Dendritic cell treated with granulocyte-macrophage colony-stimulating factor and Interleukin-4, amounts not matched to agents 40 ng/mL and 50 ng/mL, for 4 days (primary cell): ENCODE results near the gene KRTAP5-8.
"Not testable (repeated sequence)": the region's sequence is repeated elsewhere in the genome, so short reads cannot be mapped to it uniquely, and the experiment has no call there.

Source experiments
- H3K27ac Mint-ChIP-seq: one replicate; pipeline ENCODE4 v1.8.0; 2022; ENCODE audit warnings: mild to moderate bottlenecking, mixed read lengths
- H3K27me3 Mint-ChIP-seq: one replicate; pipeline ENCODE4 v1.8.0; 2022; ENCODE audit warnings: mild to moderate bottlenecking, mixed read lengths
- H3K36me3 Mint-ChIP-seq: one replicate; pipeline ENCODE4 v1.8.0; 2022; ENCODE audit warnings: low read depth, mixed read lengths
- H3K4me1 Mint-ChIP-seq: one replicate; pipeline ENCODE4 v1.8.0; 2022; ENCODE audit warnings: low read depth, mixed read lengths
- H3K4me3 Mint-ChIP-seq: one replicate; pipeline ENCODE4 v1.8.0; 2022; ENCODE audit warnings: mild to moderate bottlenecking, moderate library complexity, mixed read lengths
- H3K9me3 Mint-ChIP-seq: one replicate; pipeline ENCODE4 v1.8.0; 2022; ENCODE audit warnings: mixed read lengths
- intact Hi-C: fragments of 100-400 bp; cut with micrococcal nuclease; formaldehyde crosslinking; loops from one replicate; pipeline ENCODE4 v1.15.0; 2022

Gene KRTAP5-8

DNA sequence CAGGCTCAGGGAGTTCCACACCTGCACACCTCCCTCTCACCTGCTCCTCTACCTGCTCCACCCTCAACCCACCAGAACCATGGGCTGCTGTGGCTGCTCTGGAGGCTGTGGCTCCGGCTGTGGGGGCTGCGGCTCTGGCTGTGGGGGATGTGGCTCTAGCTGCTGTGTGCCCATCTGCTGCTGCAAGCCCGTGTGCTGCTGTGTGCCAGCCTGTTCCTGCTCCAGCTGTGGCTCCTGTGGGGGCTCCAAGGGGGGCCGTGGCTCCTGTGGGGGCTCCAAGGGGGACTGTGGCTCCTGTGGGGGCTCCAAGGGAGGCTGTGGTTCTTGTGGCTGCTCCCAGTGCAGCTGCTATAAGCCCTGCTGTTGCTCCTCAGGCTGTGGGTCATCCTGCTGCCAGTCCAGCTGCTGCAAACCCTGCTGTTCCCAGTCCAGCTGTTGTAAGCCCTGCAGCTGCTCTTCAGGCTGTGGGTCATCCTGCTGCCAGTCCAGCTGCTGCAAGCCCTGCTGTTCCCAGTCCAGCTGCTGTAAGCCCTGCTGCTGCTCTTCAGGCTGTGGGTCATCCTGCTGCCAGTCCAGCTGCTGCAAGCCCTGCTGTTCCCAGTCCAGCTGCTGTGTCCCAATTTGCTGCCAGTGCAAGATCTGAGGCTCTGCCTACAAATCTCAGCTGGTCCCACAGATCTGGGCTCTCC is at the start of gene KRTAP5-8:
Gene KRTAP5-8 (plus strand): TSS at position 49 of the 689 bp plus-strand sequence. CDS start 31 bp downstream, at position 80.
- H3K4me3 Mint-ChIP-seq, intact Hi-C loops, H3K36me3 Mint-ChIP-seq, H3K27ac Mint-ChIP-seq, H3K27me3 Mint-ChIP-seq, H3K4me1 Mint-ChIP-seq: not testable (repeated sequence)
- H3K9me3 Mint-ChIP-seq: peaks cover 16% of the 10 kb centered on the region

DNA sequence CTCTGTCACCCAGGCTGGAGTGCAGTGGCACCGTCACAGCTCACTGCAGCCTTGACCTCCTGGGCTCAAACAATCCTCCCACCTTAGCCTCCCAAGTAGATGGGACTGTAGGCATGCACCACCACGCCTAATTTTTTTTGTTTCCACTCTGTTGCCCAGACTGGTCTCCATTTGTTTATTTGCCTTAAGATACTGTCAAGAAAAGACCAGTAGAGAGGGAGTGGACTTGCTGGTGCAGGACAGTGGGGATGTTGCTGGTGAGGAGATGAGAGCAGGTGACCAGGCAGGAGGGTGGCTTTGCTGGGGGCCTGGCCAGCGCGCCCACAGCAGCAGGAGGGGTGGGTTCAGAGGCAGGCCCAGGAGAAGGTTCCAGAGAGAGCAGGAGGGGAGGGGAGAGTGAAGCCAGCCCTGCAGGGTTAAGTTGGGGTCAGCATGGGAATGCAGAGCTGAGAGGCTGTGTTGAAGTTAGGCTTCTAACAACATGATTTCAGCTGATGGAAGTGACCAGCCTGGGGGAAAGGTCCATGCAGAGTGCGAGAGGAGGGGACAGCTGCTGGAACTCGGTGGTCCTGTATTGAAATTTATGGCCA is 49.0 kb upstream of the KRTAP5-8 start:
- Mint-ChIP-seq H3K27me3 (no peaks in the 10 kb centered on the region), H3K9me3 (no peaks in the 10 kb centered on the region), H3K4me3 (no peak overlapping the region), H3K27ac (no peak overlapping the region), H3K4me1 (no peaks in the 10 kb centered on the region), H3K36me3 (peaks cover 96% of the 10 kb centered on the region)
- intact Hi-C loops: no loop called here

DNA sequence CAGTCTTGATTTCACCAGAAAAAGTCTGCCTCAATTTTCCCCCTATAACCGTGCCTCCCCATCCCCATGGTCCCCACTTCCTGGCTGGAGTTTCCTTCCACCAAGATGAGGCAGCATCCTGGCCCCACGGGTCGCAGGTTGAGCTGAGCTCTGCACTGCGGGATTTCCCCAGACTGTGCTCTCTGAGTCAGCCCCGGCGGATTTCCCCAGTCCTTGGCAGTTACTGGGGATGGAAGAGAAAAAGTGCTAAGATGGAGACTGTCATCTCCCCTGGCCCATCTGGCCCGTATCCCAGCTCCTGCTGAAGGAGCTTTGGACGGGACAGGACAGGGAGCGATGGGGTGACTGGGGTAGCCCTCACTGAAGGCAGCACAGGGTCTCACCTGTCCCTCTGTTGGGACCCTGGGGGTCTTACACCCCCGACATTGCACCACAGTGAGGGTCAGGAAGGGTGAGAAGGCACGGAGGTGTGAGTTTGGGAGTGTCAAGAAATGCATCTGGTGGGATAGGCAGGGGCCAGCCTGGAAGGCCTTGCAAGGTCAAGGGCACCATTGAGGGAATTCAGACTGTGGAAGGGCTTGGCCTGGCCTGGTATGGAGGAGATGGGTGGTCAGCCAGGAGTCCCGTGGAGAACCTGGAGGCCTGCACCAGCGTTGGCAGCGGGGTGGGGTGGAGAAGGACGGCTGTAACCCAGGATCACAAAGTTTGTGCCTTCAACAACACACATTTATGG is 48.3 kb upstream of the KRTAP5-8 start:
- Mint-ChIP-seq H3K4me3 (no peak overlapping the region), H3K9me3 (no peaks in the 10 kb centered on the region), H3K36me3 (peaks cover 96% of the 10 kb centered on the region), H3K27me3 (no peaks in the 10 kb centered on the region), H3K27ac (no peak overlapping the region), H3K4me1 (no peaks in the 10 kb centered on the region)
- intact Hi-C loops: no loop called here

DNA sequence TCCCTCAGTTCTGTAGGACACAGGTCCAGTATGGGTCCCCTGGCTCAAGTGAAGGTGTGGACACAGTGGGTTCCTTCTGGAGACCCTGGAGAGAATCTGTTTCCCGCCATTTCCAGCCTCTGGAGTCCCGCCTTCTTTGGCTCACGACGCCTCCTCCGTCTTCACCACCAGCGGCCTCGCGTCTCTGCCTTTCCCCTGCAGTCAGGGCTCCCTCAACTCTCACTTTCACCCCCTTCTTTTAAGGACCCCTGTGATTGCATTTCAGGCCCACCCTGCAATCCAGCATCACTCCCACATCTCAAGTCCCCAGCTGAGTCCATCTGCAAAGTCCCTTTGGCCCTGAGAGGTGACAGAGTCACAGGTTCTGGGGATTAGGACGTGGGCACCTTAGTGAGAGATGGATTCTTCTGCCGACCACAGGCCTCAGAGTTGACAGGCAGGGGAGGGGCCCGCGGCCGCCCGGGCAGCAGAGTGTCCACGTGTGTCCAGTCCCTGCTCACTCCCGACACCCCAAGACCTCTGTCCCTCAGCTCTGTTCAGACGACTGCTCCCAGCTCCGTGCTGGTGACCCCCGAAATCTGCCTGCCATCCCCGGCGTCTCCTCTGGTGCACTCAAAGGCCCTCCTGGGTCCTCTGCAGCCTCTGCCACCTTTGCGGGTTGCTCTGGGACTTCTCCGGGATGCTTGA is 47.6 kb upstream of the KRTAP5-8 start:
- Mint-ChIP-seq H3K27ac (no peak overlapping the region), H3K36me3 (peaks cover 96% of the 10 kb centered on the region), H3K4me1 (no peaks in the 10 kb centered on the region), H3K9me3 (no peaks in the 10 kb centered on the region), H3K27me3 (no peaks in the 10 kb centered on the region), H3K4me3 (no peak overlapping the region)
- intact Hi-C loops: no loop called here

DNA sequence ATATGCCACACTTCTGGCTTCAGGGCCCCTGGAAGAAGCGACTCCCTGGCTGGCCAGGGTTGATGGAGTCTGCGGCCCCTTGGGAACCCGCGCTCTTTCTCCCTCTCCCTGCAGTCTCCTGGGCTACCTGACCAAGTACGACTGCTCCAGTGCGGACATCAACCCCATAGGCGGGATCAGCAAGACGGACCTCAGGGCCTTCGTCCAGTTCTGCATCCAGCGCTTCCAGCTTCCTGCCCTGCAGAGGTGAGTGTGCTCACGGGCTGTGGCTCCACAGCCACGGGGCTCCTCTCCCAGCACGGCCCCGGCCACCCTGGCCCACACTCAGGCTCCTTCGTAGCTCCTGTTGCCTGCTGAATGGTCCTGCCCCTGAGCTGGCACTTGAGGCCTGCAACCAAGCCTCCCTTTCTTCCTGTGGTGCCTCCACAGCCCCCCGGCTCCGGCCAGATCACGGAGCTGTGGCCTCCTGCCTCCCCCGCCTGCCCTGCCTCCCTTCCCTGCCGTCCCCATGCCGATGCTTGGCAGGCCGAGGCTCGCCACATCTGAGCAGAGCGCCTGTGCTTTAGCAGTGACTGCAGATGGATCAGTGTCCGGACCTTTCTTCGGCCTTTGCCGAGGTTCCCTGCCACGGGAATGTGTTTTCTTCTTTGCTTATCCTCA is 47.0 kb upstream of the KRTAP5-8 start:
- peaks cover 96% of the 10 kb centered on the region for H3K36me3 Mint-ChIP-seq
- H3K4me1 Mint-ChIP-seq: no peaks in the 10 kb centered on the region
- H3K27ac Mint-ChIP-seq: no peak overlapping the region
- no peaks in the 10 kb centered on the region for H3K9me3 Mint-ChIP-seq
- H3K27me3 Mint-ChIP-seq: no peaks in the 10 kb centered on the region
- no peak overlapping the region for H3K4me3 Mint-ChIP-seq
- intact Hi-C loops: no loop called here

DNA sequence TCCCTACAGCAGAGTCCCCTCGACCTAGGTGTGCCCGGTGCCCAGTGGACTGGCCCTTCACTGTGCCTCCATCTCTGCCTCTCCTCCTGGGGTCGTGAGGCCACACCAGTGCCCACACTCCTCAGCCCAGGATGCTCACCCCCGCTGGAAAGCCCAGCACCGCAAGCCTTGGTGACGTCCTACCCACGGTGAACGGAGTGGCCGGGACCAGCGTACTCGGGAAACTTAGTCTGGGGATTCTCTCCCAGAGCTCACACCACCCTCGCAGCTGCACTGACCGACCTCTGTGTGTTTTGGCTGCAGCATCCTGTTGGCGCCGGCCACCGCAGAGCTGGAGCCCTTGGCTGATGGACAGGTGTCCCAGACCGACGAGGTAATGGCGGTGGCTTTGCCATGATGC is 46.3 kb upstream of the KRTAP5-8 start:
- no peak overlapping the region for H3K27ac Mint-ChIP-seq
- H3K4me1 Mint-ChIP-seq: no peaks in the 10 kb centered on the region
- no peaks in the 10 kb centered on the region for H3K27me3 Mint-ChIP-seq
- intact Hi-C loops: no loop called here
- H3K4me3 Mint-ChIP-seq: no peak overlapping the region
- no peaks in the 10 kb centered on the region for H3K9me3 Mint-ChIP-seq
- peaks cover 96% of the 10 kb centered on the region for H3K36me3 Mint-ChIP-seq

GRCh38 chr11:71491940-71492339 is 45.9 kb upstream of the KRTAP5-8 start:
- no peaks in the 10 kb centered on the region for H3K9me3 Mint-ChIP-seq
- peaks cover 96% of the 10 kb centered on the region for H3K36me3 Mint-ChIP-seq
- no peaks in the 10 kb centered on the region for H3K27me3 Mint-ChIP-seq
- no peaks in the 10 kb centered on the region for H3K4me1 Mint-ChIP-seq
- H3K27ac Mint-ChIP-seq: no peak overlapping the region
- no peak overlapping the region for H3K4me3 Mint-ChIP-seq
- intact Hi-C loops: no loop called here

GRCh38 chr11:71495286-71496230 is 42.3 kb upstream of the KRTAP5-8 start:
- H3K4me1 Mint-ChIP-seq: no peaks in the 10 kb centered on the region
- H3K4me3 Mint-ChIP-seq: no peak overlapping the region
- peaks cover 96% of the 10 kb centered on the region for H3K36me3 Mint-ChIP-seq
- intact Hi-C loops: no loop called here
- H3K27me3 Mint-ChIP-seq: no peaks in the 10 kb centered on the region
- no peak overlapping the region for H3K27ac Mint-ChIP-seq
- H3K9me3 Mint-ChIP-seq: no peaks in the 10 kb centered on the region

DNA sequence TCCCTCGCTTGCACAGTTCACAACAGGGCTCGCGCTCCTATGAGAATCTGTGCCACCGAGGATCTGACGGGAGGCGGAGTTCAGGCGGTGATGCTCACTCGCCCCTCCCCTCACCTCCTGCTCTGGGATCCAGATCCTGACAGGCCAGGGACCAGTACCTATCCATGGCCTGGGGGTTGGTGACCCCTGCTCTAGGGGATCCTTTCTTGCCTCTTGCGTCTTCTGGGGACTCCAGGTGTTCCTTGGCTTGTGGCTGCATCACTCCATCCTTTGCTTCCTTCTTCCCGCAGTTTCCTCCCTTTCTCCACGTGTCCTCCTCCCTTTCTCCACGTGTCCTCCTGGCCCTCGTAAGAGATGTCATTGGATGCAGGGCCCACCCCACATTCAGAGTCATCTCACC is 41.4 kb upstream of the KRTAP5-8 start:
- H3K4me1 Mint-ChIP-seq: no peaks in the 10 kb centered on the region
- no peak overlapping the region for H3K4me3 Mint-ChIP-seq
- no peaks in the 10 kb centered on the region for H3K27me3 Mint-ChIP-seq
- H3K36me3 Mint-ChIP-seq: peaks cover 96% of the 10 kb centered on the region
- no peak overlapping the region for H3K27ac Mint-ChIP-seq
- intact Hi-C loops: no loop called here
- no peaks in the 10 kb centered on the region for H3K9me3 Mint-ChIP-seq

DNA sequence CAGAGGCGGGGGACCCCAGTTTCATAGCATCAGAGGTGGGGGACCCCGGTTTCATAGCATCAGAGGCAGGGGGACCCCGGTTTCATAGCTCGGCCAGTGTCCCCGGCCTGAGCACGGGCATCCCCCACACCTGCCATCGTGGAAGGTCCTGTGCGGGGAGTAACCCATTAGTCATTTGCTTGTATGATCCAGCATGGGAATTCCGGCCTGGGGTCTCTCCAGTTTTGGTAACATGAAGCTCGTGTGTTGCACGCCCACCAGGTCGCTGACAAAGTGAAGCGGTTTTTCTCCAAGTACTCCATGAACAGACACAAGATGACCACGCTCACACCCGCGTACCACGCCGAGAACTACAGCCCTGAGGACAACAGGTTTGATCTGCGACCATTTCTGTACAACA is 39.7 kb upstream of the KRTAP5-8 start:
- Mint-ChIP-seq H3K9me3 (no peaks in the 10 kb centered on the region), H3K27me3 (no peaks in the 10 kb centered on the region), H3K4me1 (no peaks in the 10 kb centered on the region), H3K4me3 (no peak overlapping the region), H3K27ac (no peak overlapping the region), H3K36me3 (peaks cover 96% of the 10 kb centered on the region)
- intact Hi-C loops: no loop called here

GRCh38 chr11:71499125-71499524 is 38.7 kb upstream of the KRTAP5-8 start:
- intact Hi-C loops: no loop called here
- no peak overlapping the region for H3K27ac Mint-ChIP-seq
- peaks cover 99% of the 10 kb centered on the region for H3K36me3 Mint-ChIP-seq
- H3K4me1 Mint-ChIP-seq: no peaks in the 10 kb centered on the region
- H3K4me3 Mint-ChIP-seq: no peak overlapping the region
- no peaks in the 10 kb centered on the region for H3K9me3 Mint-ChIP-seq
- H3K27me3 Mint-ChIP-seq: no peaks in the 10 kb centered on the region

- Mint-ChIP-seq H3K36me3 (peaks cover 99% of the 10 kb centered on the region), H3K4me1 (no peaks in the 10 kb centered on the region), H3K27ac (no peak overlapping the region), H3K27me3 (no peaks in the 10 kb centered on the region), H3K4me3 (no peak overlapping the region), H3K9me3 (no peaks in the 10 kb centered on the region)
- intact Hi-C loops: no loop called here
Observed at GRCh38 chr11:71499546-71499945, 38.3 kb upstream of the KRTAP5-8 start.

DNA sequence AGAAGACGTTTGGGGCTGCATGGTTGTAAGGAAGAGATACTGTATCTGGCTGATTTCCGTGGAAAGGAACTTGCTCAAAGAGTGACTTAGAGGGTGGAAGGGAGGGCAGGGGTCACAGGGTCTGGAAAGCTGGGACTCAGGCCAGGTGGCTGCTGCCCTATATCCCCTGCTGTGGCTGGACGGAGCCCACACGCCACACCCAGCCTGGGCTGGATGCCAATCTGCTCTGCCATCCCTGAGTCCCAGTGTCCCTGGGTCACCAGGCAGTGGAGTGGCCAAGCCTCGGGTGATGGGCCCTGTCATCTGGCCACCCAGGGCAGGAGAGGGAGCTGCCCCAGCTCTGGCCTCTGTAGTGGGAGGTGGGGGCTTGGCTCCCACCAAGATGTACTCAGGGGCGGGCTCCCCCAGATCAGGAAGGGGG is 37.2 kb upstream of the KRTAP5-8 start:
- Mint-ChIP-seq H3K27ac (no peak overlapping the region), H3K9me3 (no peaks in the 10 kb centered on the region), H3K4me3 (no peak overlapping the region), H3K36me3 (peaks cover 97% of the 10 kb centered on the region), H3K27me3 (no peaks in the 10 kb centered on the region), H3K4me1 (no peaks in the 10 kb centered on the region)
- intact Hi-C loops: no loop called here
